Activated naive CD4-positive, alpha-beta T cell treated with anti-CD3 and anti-CD28 coated beads for 36 hours (primary cell): ENCODE measurements around the gene SCAMP3. TPM values are rescaled to one million over a fixed set of nuclear protein-coding genes. Genes with fewer than 3 reads are reported as not detected.
A peak's percentile ranks its signal among the peaks of the same experiment; 100 is the strongest.
"Not testable (repeated sequence)": the region's sequence is repeated elsewhere in the genome, so short reads cannot be mapped to it uniquely, and the experiment has no call there.

Experiments
- CTCF ChIA-PET: fragments of 350-600 bp; sonication (Branson Sonifier 250); formaldehyde crosslinking; loops from one replicate; lab custom pipeline; 2021; ENCODE audit warnings: antibody characterized with exemption; lab: Charles Lee
- DNase-seq: peaks from one replicate; pipeline ENCODE4 v3.0.0-alpha.2; 2020
- H3K27ac Mint-ChIP-seq: one replicate; pipeline ENCODE4 v1.8.0; 2021; ENCODE audit warnings: mild to moderate bottlenecking, mixed read lengths
- H3K27me3 Mint-ChIP-seq: one replicate; pipeline ENCODE4 v1.8.0; 2021; ENCODE audit warnings: low read depth, mixed read lengths
- H3K36me3 Mint-ChIP-seq: one replicate; pipeline ENCODE4 v1.8.0; 2021; ENCODE audit warnings: low read depth, mixed read lengths
- H3K4me1 Mint-ChIP-seq: one replicate; pipeline ENCODE4 v1.8.0; 2021; ENCODE audit warnings: low read depth, mixed read lengths
- H3K4me3 Mint-ChIP-seq: one replicate; pipeline ENCODE4 v1.8.0; 2021; ENCODE audit warnings: mild to moderate bottlenecking, moderate library complexity, mixed read lengths
- H3K9me3 Mint-ChIP-seq: one replicate; pipeline ENCODE4 v1.8.0; 2021; ENCODE audit warnings: mixed read lengths
- intact Hi-C: fragments of 100-400 bp; cut with micrococcal nuclease; formaldehyde crosslinking; loops from one replicate; pipeline ENCODE4 v1.15.1; 2023
- total RNA-seq, 2 experiments: library from RNA; stranded (reverse); gene quantifications; one replicate each; pipeline ENCODE4 v1.2.3, GENCODE V29; 2021

The SCAMP3 gene
- total RNA-seq, 2 experiments from 2014 or later: 80.3 to 82.9 TPM

DNA sequence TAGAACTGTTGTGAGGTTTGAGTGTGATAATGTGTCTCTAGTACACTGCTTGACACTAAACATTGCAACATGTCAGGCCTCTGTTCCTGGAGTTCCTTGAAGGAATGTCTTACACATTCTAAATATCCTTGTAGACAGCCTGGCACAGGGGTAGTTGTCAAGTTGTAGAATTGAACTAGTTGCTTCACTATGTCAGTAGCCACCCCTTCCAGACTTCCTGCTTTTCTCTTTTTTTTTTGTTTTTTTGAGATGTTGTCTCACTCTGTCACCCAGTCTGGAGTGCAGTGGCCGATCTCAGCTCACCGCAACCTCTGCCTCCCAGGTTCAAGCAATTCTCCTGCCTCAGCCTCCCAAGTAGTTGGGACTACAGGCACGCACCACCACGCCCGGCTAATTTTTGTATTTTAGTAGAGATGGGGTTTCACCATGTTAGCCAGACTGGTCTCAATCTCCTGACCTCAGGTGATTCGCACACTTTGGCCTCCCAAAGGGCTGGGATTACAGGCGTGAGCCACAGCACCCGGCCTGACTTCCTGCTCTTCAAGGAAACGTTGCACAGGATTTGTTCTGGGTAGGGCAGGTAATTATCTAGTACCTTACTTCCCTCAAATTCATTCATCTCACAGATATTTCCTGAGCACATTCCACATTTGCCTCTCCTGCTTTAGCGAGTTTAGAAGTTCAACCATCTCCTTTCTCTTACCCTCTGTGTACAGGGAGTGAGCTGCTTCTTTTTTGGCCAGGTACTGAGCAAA, 41.8 kb downstream of the SCAMP3 start:
- H3K9me3 Mint-ChIP-seq, H3K27ac Mint-ChIP-seq, H3K4me3 Mint-ChIP-seq, DNase-seq, intact Hi-C loops, H3K36me3 Mint-ChIP-seq, H3K27me3 Mint-ChIP-seq: not testable (repeated sequence)
- CTCF ChIA-PET: interaction anchor here (1.3 kb wide), 1 partner anchor 30 kb away, joined by 3 read pairs; no protein-coding TSS in a partner anchor
- peaks cover 14% of the 10 kb centered on the region for H3K4me1 Mint-ChIP-seq

DNA sequence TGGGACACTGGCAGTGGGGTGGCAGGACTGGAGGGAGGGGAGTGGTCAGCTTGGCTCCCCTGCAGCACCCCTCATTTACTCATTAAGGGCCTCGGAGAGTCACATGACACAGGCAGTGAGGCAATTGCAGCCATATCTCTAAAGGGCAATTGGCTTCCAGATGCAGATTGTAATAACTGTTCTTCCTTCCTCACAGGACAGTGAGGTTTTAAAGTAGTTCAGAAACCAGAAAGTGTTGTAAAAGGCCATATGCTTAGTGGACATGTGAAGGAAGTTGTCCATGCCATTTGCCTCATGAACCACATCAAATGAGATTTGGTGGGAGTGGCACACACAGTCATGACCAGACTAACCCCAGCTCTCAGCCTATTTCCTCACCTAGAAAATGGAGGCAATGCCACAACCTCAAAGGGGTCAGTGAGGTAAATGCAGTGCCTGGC, 42.5 kb downstream of the SCAMP3 start:
- intact Hi-C loops: no loop called here
- Mint-ChIP-seq H3K9me3 (no peaks in the 10 kb centered on the region), H3K27me3 (no peaks in the 10 kb centered on the region), H3K4me1 (peaks cover 10% of the 10 kb centered on the region), H3K27ac (no peak overlapping the region), H3K4me3 (no peak overlapping the region), H3K36me3 (peaks cover 4% of the 10 kb centered on the region)
- no peak for DNase-seq
- CTCF ChIA-PET: interaction anchor here (1.2 to 2.3 kb wide), 3 partner anchors 12 to 47 kb away, joined by 3 to 7 read pairs (median 4); partner anchors contain the start of genes KRTCAP2 and THBS3

DNA sequence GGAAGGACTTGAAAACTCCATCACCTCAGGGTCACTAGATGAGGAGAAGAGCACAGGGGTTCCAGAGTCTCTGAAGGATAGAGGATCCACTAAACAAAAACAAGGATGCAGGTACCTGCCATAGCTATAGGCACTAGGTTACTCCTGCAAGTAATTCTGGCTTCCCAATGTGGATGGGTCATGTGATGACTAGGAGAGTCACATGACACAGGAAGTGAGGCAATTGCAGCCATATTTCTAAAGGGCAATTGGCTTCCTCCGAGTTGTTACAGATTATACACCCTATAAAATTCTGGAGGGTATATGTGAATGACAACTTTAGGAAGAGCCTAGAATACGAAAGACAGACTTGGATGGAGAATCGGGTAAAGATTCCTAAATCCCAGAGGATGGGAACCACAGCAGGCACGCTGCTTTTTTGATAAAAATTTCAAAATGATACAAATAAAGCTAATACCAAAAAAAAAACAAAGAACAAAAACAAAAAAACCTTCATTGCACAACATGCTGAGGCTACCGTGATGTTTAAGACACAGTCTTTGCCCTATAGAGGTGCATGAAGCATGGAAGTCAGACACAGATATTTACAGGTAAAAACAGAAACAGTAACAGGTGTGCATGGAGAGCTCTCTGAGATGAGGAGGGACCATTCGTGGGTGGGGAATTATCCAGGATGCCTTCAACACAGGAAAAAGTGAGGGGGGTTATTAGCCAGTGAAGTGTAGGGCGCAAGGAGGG, 43.1 kb downstream of the SCAMP3 start:
- H3K4me1 Mint-ChIP-seq: peaks cover 10% of the 10 kb centered on the region
- intact Hi-C loops: no loop called here
- H3K27ac Mint-ChIP-seq: no peak overlapping the region
- peaks cover 4% of the 10 kb centered on the region for H3K36me3 Mint-ChIP-seq
- no peak overlapping the region for H3K4me3 Mint-ChIP-seq
- H3K27me3 Mint-ChIP-seq: no peaks in the 10 kb centered on the region
- no peaks in the 10 kb centered on the region for H3K9me3 Mint-ChIP-seq
- CTCF ChIA-PET: interaction anchor here (0.7 to 2.3 kb wide), 5 partner anchors 10 to 46 kb away, joined by 3 to 7 read pairs (median 4); partner anchors contain the start of genes KRTCAP2 and THBS3
- peak; percentile 41 for DNase-seq

DNA sequence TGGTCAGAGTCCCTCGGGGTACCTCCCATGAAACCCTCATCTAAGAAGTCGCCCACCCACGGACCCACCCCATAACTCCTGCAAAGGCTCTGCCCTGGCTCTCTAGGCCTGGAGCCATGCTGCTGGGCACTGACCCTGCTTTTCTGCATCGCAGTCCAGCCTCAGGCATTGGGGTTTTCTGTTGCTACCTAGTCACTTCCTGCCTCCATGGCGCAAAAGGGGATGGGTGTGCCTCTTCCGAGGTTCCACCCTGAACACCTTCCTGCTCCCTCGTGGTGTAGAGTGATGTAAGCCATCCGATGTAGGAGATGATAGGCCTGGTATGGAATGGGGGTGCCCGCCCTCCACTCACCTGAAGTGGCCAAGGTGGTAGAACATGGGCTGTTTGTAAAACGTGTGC, 47.5 kb downstream of the SCAMP3 start:
- CTCF ChIA-PET, intact Hi-C loops, DNase-seq, H3K27ac Mint-ChIP-seq, H3K27me3 Mint-ChIP-seq, H3K9me3 Mint-ChIP-seq, H3K4me3 Mint-ChIP-seq, H3K36me3 Mint-ChIP-seq: not testable (repeated sequence)
- peaks cover 17% of the 10 kb centered on the region for H3K4me1 Mint-ChIP-seq

DNA sequence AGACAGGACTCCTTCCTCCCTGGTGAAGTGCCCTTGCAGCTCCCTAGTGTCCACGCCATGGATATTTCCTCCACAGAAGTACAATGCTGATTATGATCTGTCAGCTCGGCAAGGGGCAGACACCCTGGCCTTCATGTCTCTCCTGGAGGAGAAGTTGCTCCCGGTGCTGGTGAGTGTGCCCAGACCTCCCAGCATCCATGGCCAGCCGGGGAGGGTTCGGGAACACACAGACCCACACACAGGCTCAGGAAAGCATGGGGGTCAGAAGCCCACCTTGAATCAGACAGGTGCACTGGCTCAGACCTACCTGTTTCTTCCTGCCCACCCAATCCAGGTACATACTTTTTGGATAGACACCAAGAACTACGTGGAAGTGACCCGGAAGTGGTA, 50.1 kb downstream of the SCAMP3 start:
- CTCF ChIA-PET, intact Hi-C loops, H3K4me3 Mint-ChIP-seq, DNase-seq, H3K27me3 Mint-ChIP-seq, H3K36me3 Mint-ChIP-seq, H3K27ac Mint-ChIP-seq, H3K9me3 Mint-ChIP-seq: not testable (repeated sequence)
- peaks cover 27% of the 10 kb centered on the region for H3K4me1 Mint-ChIP-seq

DNA sequence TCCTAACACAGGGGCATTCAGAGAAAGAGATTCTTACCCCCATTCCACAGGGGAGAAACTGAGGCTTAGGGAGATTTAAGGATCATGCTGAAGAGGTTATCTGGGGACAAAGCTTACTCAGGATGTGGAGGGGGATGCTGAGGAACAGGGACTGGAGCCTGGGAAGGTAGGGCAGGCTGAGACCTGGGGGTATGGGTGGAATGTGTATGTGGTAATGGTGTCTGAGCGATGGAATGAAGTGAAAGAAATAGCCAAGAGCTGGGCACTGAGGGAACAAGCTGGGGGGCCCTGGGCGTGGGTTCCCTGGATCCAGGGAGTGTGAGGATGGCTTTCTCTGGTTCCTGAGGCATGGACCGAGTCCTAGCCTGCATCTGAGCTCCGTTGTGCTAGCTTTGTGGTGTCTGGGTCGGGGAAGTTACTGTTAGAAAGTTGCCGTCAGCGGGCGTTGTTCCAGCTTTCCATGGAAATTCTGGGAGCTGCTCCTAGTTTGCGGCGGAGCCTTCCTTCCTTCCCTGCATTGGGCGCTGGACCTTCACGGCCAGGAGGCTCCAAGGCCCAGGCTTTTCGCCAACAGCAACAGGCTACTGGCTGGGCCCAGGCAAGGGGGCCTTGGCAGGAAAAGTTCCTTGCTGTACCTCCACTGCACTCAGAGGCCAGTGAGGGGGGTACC, 50.6 kb downstream of the SCAMP3 start:
- H3K4me1 Mint-ChIP-seq: peaks cover 31% of the 10 kb centered on the region
- H3K4me3 Mint-ChIP-seq, H3K27ac Mint-ChIP-seq, H3K36me3 Mint-ChIP-seq, H3K9me3 Mint-ChIP-seq, intact Hi-C loops, CTCF ChIA-PET, H3K27me3 Mint-ChIP-seq, DNase-seq: not testable (repeated sequence)

DNA sequence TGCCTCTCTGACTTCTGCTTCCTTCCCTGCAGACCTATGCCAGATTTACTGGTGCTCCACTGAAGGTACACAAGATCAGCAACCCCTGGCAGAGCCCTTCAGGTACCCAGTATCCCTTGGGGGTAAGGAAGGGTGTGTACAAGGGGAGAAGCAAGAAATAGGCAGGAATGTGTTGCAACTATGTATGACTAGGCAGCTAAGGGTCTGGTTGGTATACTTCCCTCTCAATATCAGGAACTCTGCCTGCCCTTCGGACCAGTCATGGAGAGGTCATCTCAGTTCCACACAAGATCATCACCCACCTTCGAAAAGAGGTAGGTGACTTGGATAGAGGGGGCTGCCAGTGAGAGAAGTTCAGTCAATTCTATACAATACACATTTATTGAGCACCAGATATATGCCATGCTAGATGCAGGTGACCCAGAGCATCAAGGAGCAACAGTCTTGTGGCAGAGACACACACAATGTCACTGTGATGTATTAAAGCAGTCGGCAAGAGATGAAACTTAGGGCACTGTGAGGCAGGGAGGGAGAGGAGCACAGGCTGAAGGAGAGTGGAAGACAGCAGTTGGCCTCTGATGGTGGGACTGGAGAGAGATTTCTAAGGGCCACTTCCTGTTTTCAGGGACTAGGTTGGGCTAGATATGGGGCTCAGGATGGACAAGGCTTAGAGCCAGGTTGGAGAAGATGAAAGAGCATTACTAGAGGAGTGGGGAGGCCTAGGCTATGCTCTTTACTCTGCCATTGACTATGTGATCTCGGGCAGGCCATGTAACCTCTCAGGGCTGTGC, 51.7 kb downstream of the SCAMP3 start:
- Mint-ChIP-seq H3K36me3 (peaks cover 4% of the 10 kb centered on the region), H3K9me3 (no peaks in the 10 kb centered on the region), H3K27ac (no peak overlapping the region), H3K4me3 (peak overlapping the region; percentile 39), H3K27me3 (no peaks in the 10 kb centered on the region), H3K4me1 (peaks cover 31% of the 10 kb centered on the region)
- CTCF ChIA-PET: no interaction called here
- intact Hi-C loops: no loop called here
- no peak for DNase-seq

DNA sequence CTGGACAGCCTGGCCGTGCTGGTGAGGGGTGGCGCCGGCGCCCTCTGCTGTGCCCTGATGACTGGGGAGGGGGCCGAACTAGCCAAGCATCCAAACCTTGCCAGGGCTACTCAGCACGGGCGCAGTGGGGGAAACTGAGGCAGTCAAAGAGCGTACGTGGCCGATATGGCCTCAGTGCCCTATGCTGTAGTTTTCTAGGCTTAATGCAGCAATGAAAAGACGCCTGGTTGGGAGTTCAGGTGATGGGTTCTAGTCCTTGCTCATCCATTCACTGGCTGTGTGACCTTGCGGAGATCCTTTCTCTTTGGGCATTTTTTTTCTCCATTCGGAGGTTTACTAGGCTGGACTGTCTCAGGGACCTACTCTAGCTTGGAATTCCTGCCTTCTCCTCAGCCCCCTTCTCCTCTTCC, 52.8 kb downstream of the SCAMP3 start:
- Mint-ChIP-seq H3K4me3 (peak overlapping the region; percentile 88), H3K36me3 (peaks cover 1% of the 10 kb centered on the region), H3K9me3 (no peaks in the 10 kb centered on the region), H3K4me1 (peaks cover 29% of the 10 kb centered on the region), H3K27me3 (no peaks in the 10 kb centered on the region), H3K27ac (peak overlapping the region; percentile 64)
- no peak for DNase-seq
- intact Hi-C loops: loop anchor here (2.0 to 5.0 kb wide), 2 partner anchors 63 to 99 kb away; partner anchors contain the start of genes CLK2 and FDPS
- CTCF ChIA-PET: interaction anchor here (1.1 to 4.6 kb wide), 3 partner anchors 9 to 18 kb away, joined by 3 to 35 read pairs (median 3); no protein-coding TSS in a partner anchor

DNA sequence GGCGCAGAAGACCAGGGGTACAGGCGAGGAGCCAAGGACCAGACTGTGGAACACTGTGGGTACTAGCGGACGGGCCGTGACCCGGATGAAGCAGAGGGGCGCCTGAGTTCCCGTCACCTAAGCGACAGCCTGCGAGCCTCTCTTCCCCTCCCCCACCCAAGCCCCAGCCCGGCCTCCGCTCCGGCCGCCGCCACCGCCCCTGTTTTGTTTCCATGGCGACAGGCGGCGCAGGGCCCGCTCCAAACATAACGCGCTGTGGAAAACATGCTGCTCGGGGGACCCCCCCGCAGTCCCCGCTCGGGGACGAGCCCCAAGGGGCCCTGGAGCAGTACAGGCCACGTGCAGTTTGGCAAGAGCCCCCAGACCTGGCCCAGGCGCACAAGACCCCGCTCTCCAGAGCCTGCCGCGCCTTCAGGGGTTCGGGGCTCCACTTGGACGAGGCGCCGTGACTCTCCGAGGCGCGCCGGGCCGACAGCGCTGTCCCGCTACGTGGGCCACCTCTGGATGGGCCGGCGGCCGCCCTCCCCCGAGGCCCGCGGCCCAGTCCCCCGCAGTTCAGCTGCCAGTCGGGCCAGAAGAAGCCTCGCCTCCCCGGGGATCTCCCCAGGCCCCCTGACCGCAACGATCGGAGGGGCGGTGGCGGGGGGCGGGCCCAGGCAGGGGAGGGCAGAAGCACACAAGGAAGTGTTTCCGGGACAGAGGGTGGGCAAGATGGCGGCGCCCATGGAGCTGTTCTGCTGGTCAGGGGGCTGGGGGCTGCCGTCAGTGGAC, 53.4 kb downstream of the SCAMP3 start, which contains the start of gene MTX1:
TSS of gene MTX1 (plus strand) at position 155 of the 771 bp plus-strand sequence. CDS start at position 265, 110 bp downstream.
- DNase-seq: peak; percentile 89
- Mint-ChIP-seq H3K27ac (peak within 1 kb of the TSS; percentile 71), H3K4me3 (peak within 1 kb of the TSS; percentile 88), H3K27me3 (no peaks in the 10 kb centered on the region), H3K4me1 (peaks cover 29% of the 10 kb centered on the region), H3K9me3 (no peaks in the 10 kb centered on the region), H3K36me3 (peaks cover 1% of the 10 kb centered on the region)
- CTCF ChIA-PET: interaction anchor here (1.1 to 5.7 kb wide), 7 partner anchors 10 to 53 kb away, joined by 3 to 57 read pairs (median 11); partner anchors contain the start of genes KRTCAP2 and SCAMP3
- intact Hi-C loops: loop anchor here (2.0 to 5.0 kb wide), 2 partner anchors 64 to 100 kb away; partner anchors contain the start of genes CLK2 and FDPS

DNA sequence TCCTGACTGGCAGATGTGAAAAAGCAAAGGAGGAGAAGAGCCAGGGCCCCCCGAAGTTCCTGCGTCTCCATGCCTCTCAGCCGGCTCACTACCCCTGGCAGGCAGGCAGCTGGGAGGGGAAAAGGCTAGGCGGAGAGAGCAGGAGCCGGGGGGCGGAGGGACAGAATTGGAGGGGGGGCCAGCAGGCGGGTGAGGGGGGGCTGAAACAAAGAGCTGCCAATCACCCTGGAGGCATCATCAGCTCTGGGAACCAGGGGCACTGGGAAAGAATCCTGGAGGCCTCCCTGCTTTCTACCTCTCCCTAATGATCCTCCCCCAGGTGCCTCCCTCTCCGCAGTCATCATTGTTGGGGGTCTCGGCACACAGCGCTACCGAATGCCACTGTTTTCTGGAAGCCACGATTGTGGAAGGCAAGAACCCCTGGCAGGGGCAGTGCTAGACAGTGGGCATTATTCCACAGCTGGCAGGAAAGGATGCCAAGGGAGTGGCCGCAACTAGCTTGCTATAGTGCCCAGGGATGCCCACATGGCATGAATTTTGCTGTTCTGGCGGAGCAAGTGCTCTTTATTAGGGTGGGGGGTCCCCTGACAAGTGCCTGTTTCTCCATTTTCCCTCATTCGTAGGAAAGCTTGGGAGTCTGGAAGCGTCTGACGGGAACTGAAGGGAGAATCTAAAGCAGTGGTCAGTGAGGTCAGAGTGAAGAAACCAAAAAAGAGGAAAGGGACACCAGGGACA, 54.2 kb downstream of the SCAMP3 start, which contains the start of gene THBS3:
TSS of gene THBS3 (minus strand) at position 92 of the 735 bp plus-strand sequence. CDS start at position 71, 21 bp downstream.
- intact Hi-C loops: loop anchor here (1.0 to 5.0 kb wide), 8 partner anchors 14 to 383 kb away; partner anchors contain the start of genes CLK2 and FDPS
- peak within 1 kb of the TSS; percentile 71 for H3K27ac Mint-ChIP-seq

More for the DNA sequence above, 54.2 kb downstream of the SCAMP3 start, which contains the start of gene THBS3:
- CTCF ChIA-PET: interaction anchor here (1.2 to 5.7 kb wide), 11 partner anchors 10 to 100 kb away, joined by 3 to 57 read pairs (median 7); partner anchors contain the start of genes FDPS, KRTCAP2 and SCAMP3
- Mint-ChIP-seq H3K9me3 (no peaks in the 10 kb centered on the region), H3K4me3 (peak within 1 kb of the TSS; percentile 88), H3K4me1 (peaks cover 29% of the 10 kb centered on the region), H3K27me3 (no peaks in the 10 kb centered on the region), H3K36me3 (peaks cover 1% of the 10 kb centered on the region)
- DNase-seq: no peak
